ENCODE data around the gene NFATC3.

The NFATC3 gene

DNA sequence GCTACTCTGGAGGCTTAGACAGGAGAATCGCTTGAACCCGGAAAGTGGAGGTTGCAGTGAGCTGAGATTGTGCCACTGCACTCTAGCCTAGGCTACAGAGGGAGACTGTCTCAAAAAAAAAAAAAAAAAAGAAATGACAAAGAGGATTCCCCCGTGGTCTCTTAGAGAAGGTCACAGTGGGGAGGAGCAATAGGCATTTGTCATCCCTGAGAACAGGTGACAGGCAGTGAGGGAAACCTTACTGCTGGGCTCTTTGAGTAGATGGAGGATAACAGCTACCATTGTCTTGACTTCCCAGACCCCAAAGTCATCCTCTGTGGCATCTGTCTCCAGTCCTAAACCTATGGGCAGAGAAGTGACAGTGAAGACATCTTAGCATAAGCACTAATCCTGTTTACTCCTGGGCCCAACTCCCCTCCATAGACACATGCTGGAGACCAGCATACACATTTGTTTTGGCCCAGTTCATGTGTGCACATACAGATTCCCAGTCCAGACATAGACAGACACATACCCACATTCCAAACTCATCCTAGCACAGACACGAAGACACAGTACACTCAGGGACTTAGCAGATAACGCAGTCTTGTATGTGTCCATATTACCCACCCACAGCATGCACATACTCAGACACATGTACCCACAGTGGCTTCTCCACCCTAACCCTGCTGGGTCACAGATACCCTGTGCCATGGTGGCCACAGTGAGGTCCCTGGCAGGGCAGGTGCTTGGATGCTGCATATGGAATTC is 148.1 kb downstream of the NFATC3 start:
- no peak for DNase-seq

DNA sequence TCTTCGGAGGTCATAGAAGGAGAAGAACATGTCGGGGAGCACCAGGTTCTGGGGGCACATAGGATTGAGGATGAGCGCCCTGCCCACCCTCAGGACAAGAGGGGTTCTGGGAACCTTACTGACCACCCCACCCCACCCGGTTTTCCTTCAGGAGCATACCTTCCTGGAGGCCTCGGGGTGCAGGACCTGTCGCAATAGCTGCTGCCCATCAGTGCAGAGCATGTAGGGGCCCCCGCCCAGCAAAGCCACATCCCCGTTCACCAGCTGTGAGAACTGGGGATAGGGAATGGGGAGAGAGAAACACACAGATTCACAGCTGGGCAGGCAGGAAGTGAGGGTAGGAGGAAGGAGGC is 148.6 kb downstream of the NFATC3 start:
- no peak for DNase-seq

DNA sequence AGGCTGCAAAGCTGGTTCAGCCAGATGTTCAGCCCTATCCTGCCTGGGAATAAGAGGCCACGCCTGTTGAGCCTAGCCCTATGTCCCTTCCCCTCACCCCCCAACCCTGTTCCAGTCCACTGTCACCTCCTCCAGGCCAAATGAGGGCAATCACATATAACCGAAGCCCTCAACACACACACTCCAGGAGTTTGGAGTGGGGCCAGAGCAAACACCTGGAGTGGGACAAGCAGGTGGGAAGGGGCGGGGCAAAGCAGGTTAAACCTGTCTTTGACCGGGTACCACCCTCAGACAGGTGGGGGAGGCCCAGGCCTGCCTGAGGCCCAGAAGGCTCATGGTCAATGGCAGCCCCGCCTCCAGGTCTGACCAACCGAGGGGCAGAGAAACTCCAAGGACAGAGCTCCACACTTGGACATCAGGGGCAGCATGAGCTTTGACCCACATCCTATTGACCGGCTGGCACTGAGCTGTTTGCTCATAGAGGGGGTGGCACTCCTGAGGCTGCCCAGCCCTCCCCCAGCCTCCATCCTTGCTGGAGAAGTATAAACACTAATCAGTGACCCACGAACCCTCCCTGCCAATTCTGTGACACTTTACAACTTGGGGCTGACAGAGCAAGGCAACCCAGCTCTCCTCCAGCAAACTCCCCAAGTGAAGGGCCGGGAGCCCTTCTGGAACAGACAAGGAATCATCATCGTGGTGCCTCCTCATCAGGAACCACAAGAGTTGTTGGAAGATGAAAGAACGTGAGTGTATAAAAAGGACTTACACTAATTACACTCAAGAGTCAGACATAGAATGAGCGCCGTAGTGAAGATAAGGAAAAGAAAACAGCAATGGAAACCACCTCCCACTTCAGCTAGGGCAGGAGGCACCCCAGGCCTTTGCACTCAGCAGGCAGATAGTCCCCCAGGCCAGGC is 149.3 kb downstream of the NFATC3 start:
- DNase-seq = no peak

DNA sequence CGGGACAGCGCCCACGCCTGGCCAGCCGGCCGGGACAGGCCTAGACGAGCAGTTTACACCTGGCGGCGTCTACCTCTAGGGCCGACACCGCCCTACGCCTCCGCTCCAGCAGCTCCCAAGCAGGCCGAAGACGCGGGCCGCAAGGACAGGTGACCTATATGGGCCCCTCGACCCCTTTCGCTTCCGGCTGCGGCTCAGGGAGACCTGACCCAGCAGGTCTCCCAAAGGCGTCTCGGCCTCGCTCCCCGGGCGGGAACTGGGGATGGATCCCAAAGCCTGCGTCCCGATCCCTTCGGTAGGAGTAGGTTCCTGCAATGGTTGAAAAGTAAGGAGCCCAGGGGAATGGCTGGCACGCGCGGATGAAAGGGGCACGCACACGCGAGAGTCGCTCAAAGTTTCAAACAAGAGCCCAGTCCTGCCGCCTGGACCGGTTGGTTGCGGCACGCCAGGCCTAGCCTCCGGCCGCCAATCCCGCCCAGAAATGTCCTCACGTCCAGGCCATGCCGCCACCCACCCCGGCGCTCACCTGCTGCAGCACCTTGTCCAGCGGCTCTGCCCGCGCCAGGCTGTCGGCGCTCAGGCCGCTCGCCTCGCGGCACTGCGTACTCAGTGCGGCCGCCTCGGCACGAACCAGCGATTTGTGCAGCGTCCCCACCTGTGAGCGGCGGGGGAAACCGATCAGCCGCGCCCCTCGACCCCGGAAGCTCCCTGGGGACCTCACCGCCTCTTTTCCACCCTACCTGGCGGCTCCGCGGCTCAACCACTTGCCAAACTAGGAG is 150.1 kb downstream of the NFATC3 start:
- no peak for DNase-seq

DNA sequence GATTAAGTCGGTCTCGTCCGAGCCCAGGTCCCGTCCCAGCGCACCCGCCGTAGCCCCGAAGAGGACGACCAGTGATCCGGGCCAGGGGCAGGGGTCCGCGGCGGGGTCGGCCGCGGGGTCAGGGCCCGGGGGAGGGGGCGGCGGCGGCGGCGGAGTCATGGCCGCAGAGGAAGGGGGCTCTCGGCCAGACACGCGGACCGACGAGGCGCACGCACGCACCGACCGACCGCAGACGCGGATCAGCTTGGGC is 150.6 kb downstream of the NFATC3 start, which contains the start of gene ESRP2:
TSS of gene ESRP2 (minus strand) at position 241 of the 250 bp plus-strand sequence. CDS start at position 159, 82 bp downstream.
- no peak for DNase-seq

DNA sequence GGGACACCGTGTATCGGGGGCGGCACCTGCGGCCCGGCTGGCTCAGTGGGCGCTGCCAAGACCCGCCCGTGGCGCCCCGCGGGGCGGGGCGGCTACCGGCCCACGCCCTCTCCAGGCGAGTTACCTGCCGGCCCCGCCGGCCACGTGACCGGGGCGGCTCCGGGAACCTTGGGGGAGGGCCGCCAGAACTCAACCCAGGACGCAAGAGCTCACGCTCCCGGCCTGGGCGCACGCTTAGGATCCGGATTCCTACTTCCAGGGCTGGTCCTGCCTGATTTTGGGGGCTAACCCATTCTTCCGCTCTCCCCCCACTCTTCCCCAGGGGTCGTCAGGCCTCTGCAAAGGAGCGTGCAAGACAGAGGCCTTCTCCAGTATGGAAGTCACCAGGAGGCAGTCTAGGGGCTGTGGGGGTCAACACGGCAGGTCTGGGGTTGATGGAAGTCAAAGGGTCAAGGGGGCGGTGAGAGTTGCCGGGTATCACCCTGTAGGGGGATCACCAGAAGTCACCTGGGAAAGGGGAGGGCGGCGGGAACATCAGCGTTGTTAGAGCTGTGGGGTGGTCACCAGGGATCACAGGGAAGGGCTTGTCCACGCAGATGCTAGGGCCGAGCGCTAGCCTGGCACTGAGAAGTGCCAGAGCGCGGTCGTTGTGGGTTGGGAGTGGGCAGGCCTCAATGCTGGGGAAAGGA is 151.1 kb downstream of the NFATC3 start:
- no peak for DNase-seq

DNA sequence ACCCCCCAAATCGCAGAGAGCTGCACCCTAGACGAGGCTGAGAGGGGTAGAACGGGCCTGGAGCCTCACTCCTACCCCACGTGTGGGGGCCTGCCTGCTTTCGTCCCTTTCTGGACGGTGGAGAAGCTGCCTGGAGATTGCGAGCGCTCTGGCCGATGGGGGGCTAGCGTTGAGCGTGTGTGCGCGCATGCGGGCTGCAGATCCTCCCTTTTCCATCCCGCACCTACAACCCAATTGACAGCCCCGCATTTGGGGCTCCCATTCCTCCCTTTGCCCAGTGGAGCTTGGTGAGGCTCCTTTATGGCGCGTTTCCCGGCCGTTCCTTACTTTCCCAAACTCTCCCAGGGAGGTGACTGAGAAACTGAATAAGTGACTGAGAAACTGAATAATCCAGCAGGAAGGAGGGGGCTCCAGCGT is 151.7 kb downstream of the NFATC3 start:
- no peak for DNase-seq

DNA sequence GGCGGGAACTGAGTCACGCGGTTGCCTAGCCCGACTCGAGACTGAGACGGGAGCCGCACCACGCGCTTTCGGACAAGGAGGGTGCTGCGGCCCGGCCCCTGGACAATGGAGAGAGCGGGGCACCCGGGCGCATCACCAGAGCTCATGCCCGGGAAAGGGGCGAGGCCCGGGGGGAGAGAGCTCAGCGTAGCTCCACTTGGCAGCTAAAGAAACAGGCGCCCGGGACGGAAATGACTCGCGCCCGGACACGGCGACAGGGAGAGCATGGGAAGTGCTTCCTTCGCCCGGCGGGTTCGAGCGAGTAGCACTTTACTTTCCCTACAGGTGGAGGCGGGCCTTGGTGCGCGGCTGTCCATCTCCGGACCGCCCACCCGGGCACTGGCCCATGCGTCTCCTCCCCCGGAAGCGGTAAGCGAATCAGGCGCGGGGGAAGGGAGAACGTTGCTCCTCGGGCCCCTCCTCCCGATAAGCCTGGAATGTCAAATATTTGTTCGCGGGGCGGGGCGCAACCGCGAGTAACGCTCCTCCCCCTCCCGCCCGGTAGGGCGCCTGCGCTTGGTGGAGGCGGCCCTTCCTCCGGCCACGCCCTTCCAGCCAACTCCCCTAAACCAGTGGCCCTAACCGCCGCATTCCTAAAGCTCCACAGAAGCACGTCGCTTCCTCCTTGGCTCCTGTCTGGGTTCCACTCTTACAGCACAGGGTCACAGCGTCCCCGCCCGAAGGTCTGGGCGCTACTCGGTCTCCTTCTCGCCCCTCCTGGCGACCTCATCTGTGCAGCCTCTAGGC is 152.3 kb downstream of the NFATC3 start:
- DNase-seq = peak; percentile 97

DNA sequence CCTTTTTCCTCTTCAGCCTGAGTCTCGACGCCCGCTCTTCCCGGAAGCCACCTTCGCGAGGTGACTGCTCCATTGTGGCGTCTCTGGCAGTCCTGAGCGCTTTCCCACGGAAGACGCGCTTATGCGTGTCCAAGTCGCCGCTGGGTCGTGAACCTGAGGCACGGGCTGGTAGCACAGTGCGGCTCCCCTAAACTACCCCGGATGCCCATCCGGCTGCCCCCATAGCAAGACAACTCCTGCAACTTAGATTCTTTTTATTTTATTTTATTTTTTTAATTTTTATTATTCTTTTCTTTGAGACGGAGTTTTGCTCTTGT is 152.8 kb downstream of the NFATC3 start:
- DNase-seq = no peak

DNA sequence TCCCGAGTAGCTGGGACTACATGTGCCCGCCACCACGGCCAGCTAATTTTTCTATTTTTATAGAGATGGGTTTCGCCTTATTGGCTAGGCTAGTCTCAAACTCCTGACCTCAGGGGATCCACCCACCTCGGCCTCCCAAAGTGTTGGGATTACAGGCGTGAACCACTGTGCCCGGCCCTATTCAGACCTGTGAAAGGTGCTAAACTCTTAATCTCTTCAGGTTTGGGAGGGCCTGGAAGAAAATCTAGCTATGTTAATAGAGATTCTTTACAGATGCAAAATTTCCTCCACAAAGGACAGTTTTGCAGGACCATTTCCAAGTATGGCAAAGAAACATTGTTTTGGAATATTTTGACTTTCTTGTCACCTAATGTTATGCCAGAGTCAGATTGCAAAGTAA is 156.9 kb downstream of the NFATC3 start:
- DNase-seq = no peak

DNA sequence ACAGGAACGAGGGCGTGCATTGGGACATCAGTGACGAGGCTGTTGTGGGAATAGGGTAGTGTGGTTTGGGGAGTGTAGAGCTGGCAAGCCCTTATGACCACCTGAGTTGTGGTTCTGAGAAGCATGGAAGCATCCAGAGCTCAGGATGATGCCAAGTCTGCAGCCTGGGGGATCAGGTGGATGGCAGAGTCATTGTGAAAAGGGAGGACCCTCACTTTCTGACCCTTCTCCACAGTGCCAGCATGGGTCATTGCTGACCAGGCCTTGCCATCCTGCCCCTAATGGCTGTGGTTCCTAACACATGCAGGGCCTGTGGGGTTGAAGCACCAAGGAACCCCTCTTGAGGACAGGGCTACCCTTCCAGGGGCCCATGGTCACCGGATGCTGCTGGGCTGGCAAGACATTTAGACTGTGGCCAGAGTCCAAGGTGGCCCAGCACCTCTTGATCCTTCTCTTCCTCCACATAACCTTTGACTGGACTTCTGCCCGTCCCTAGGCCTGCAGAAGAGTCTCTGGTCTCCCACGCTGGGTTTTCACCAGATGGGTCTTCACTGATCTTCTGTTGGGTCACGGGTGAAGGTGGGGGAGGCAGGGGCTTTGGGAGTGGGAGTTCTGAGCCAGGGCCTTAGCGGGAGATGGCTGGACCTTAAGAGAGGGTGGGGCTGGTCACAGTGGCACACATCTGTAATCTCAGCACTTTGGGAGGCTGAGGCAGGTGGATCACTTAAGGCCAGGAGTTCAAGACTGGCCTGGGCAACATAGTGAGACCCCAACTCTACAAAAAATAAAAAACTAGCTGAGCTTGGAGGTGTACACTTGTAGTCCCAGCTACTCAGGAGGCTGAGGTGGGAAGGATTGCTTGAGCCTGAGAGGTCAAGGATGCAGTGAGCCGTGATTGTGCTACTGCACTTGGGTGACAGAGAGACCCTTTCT is 158.0 kb downstream of the NFATC3 start:
- DNase-seq = no peak

DNA sequence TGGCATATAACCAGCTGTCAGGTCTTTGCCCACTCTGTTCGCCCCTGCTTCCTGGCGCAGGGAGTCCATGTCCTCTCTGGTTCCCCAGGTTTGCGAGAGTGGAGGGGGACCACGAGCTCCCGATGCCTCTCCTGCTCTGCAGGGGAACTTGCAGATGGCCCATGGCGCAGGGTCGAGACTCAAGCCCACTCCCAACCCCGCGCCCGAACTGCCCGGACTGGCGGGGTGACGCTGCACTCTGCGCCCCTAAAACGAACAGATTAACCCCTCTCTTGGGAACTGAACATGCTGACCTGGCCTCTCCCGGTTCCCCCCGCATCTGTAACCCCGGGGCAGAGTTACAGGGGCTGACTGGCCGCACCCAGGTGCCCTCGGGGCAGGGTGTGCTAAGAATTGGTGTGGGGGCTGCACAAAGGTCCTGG is 159.3 kb downstream of the NFATC3 start:
- no peak for DNase-seq

DNA sequence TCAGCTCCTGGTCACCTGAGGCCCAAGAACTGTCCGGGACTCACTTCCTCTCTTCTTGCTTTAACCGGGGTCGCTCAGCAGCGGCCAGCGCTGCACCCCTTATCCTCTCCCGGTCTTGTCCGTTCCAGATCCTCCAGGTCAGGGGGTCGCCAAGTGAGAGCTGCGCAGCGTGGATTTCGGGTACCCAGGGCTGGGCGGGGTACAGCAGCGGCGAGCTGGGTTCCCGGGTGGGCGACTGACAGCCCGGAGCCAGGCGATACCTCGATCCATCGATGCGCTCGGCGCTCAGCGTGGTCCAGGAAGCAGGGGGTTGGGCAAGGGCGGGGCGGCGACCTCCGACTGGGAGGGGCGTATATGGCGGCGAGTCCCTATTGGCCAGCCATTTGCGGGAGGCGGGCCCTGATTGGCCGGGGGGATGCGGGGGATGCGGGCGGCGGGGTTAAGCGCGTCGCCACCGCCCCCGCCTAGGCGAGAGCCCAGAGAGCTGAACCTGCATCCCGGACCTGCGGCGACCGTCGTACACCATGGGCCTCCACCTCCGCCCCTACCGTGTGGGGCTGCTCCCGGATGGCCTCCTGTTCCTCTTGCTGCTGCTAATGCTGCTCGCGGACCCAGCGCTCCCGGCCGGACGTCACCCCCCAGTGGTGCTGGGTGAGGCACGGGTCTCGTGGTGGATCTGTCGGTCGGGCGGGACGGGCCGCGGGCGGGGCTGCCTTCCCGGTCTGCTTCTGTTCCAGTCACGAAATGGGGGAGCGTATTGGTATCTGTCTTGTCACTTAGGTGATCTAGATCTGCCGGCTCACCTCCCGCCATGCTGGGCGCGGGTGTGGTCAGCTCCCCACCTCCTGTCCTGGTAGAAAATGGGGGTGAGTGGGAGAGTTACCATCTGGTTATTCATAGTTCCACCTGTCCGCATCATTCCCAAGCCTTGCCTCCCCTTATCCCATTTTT is 160.0 kb downstream of the NFATC3 start, which contains the start of gene PLA2G15:
TSS of gene PLA2G15 (plus strand) at position 471 of the 951 bp plus-strand sequence. CDS start at position 525, 54 bp downstream.
- DNase-seq = peak; percentile 93

DNA sequence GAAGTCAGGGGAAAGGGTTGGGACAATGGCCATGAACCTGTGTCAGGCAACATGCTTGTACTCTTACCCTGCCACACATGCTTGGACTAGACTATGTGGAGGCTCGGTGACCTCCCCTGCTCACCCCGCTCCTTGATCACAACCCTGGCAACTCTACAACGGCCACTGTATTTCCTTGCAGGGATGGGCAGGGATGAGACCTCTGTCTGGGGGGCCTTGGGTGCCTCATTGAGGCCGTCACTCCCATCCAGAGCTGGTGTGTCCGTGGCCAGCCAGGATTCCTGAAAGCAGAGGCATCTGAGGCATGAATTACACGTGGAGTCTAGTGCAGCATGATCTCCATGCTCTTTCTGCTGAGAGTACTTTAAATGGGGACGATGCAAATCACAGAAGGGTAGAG is 161.0 kb downstream of the NFATC3 start:
- no peak for DNase-seq

DNA sequence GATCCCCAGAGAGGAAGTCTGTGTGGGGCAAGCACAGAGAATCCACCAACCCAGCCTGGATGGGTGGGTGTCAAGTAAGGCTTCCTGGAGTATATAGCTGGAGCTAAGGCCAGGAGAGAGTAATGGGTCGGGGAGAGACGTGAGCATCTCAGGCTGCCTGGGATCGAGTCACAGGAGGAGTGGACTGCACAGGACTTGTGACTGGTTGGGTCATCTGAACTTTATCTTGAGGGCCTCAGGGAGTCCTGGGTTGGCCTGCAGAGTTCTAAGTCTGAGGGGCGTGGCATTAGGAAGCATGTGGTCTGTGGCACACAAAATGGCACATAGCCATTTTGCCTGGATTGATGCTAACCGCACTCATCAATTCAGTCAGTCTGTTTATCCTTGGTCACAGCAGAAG is 161.5 kb downstream of the NFATC3 start:
- peak; percentile 61 for DNase-seq

DNA sequence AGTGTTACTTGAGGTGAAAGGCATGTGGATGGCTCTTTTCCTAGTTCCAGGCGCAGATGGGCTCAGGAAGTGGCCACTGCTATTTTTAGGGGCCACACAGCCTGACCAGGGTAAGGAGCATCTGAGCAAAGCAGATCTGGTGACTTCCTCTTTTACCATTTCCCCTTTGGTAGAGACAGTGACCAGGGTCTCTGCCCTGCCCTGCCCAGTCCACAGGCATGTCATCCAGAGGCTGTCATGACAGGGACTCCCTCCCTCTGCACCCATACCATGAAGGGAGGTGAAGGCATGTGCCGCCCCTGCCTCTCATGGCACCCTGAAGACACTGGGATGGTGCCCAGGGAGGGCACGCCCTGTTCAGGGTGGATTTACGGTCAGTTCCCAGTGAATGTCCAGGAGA is 162.2 kb downstream of the NFATC3 start:
- peak; percentile 80 for DNase-seq

DNA sequence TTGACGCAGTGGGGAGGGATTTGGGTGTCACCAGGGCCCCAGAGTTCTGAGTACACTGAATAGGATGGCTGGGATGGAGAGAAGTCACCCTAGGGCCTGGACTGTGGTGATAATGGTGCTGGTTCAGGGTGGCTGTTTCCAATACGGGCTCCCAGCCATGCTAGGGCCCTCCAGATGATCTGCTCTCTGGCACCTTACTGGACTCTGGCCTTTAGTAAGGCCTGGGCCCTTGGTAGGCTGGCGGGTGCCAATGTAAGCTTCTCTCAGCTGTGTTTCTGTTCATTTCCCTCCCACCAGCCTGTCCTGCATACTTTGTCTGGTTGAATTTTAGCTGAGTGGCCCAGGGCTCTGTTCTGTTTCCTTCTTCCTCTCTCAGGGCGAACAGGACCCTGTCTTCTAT is 162.8 kb downstream of the NFATC3 start:
- DNase-seq = no peak

DNA sequence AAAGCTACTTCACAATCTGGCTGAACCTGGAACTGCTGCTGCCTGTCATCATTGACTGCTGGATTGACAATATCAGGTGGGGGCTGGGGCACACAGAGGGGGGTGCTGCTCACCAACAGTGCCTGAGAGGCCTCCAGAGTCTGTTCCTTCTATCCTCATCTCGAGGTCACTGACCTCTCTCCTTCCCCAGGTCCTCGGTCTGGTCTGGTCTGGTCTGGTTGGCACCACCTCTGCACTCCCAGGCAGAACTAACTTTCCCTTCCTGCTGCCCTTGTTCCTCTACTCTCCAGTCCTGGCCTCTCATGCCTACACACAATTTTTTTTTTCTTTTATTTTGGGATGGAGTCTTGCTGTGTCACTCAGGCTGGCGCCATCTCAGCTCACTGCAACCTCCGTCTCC is 164.2 kb downstream of the NFATC3 start:
- peak; percentile 24 for DNase-seq

DNA sequence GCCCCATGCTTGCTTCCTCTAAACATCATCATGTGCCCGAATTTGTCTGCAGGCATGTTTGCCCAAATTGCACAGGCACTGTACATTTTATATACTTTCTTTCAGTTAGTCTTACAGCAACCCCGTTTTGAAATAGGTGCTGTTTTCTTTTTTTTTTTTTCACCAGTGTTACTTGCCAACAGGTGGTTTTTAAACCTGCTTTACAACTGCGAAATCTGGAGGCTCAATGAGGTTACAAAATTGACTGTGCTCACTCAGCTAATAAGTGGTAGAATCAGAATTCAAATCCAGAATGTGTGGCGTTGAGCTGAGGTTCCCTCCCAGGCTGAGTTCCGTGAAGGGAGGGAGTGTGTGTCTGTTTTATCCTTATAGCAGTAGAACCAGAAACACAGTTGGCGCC is 165.8 kb downstream of the NFATC3 start:
- DNase-seq = no peak

DNA sequence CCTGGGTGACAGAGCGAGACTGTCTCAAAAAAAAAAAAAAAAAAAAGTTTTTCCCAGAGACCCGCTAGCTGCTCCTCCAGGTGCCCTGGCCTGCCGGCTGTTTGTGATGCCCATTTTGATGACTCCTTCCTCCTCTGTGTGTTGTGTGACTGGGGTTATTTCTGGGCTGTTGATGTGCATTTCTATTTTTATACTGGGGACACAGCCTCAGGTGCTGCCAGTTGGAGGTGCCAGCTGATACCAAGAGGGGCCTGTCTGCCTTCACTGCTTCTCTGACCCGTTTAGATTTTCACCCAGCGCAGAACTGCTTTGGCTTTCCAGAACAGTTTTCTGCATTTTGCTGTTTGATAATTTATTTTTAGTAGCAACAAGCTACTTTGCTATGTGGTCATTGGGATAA is 166.7 kb downstream of the NFATC3 start:
- no peak for DNase-seq
